NCI-H226 (cell line): ENCODE data around the gene MARS2.
"Not testable (repeated sequence)": the region's sequence is repeated elsewhere in the genome, so short reads cannot be mapped to it uniquely, and the experiment has no call there.

Experiments used
- DNase-seq: peaks from one replicate; pipeline ENCODE4 v3.0.0-alpha.2; 2015

Gene MARS2

GRCh38 chr2:197707316-197708213 is 2.4 kb downstream of the MARS2 start:
- DNase-seq: peak; percentile 46

GRCh38 chr2:197708331-197708730 is 3.2 kb downstream of the MARS2 start:
- DNase-seq: peak; percentile 78

GRCh38 chr2:197709140-197709539 is 4.0 kb downstream of the MARS2 start:
- DNase-seq: not testable (repeated sequence)

GRCh38 chr2:197710424-197711042 is 5.4 kb downstream of the MARS2 start:
- DNase-seq: no peak

- no peak for DNase-seq
Observed at GRCh38 chr2:197711578-197711977, 6.4 kb downstream of the MARS2 start.

- no peak for DNase-seq
Observed at GRCh38 chr2:197713271-197713670, 8.1 kb downstream of the MARS2 start.

- no peak for DNase-seq
Observed at GRCh38 chr2:197717863-197718262, 12.7 kb downstream of the MARS2 start.

- no peak for DNase-seq
Observed at GRCh38 chr2:197727011-197727410, 21.8 kb downstream of the MARS2 start.

GRCh38 chr2:197728555-197729544 is 23.7 kb downstream of the MARS2 start:
- not testable (repeated sequence) for DNase-seq

- no peak for DNase-seq
Observed at GRCh38 chr2:197740200-197740599, 35.0 kb downstream of the MARS2 start.
